ENCODE results near the gene SLIT3. TPM values are rescaled to one million over a fixed set of nuclear protein-coding genes. Genes with fewer than 3 reads are reported as not detected.
A peak's percentile ranks its signal among the peaks of the same experiment; 100 is the strongest.

The SLIT3 gene
- total and polyA plus RNA-seq, 4 donors = 4.6 to 48.5 (median 19.8) TPM

GRCh38 chr5:168796593-168797580, 504.1 kb downstream of the SLIT3 start:
- H3K4me3 ChIP-seq = no peak overlapping the region
- H3K36me3 ChIP-seq (ENCODE audit: control insufficient read depth in 4 of 4, insufficient read depth in 4 of 4, low read length in 4 of 4) = no peaks in the 10 kb centered on the region
- no peak for ATAC-seq (ENCODE audit: insufficient read depth, low FRiP score)
- peaks cover 0 to 11% (median 4%) of the 10 kb centered on the region in 5 donors for H3K4me1 ChIP-seq (ENCODE audit: control insufficient read depth in 5 of 5, insufficient read depth in 5 of 5, low read length in 5 of 5)
- H3K27ac ChIP-seq (ENCODE audit: low read depth in 1 of 2, low read length in 1 of 2) = no peak overlapping the region
- no peak overlapping the region for H3K9ac ChIP-seq (ENCODE audit: insufficient read depth in 1 of 2, low read length in 2 of 2)
- DNase-seq = no peak
- H3K9me3 ChIP-seq (ENCODE audit: control insufficient read depth in 4 of 4, insufficient read depth in 3 of 4, low read length in 3 of 4) = no peaks in the 10 kb centered on the region
- TF ChIP-seq CTCF (IDR thresholded peaks at IDR 0.05; ENCODE audit: control extremely low read depth, extremely low read depth) = no peak
- peaks cover 0 to 56% (median 0%) of the 10 kb centered on the region in 3 donors for H3K27me3 ChIP-seq (ENCODE audit: control insufficient read depth in 3 of 3, insufficient read depth in 3 of 3, low read length in 2 of 3)
- 80 to 84% methylated on average over 12 of the region's 12 CpGs for WGBS, 2 donors

- no peaks in the 10 kb centered on the region for H3K36me3 ChIP-seq (ENCODE audit: control insufficient read depth in 4 of 4, insufficient read depth in 4 of 4, low read length in 4 of 4)
- no peak overlapping the region for H3K27ac ChIP-seq (ENCODE audit: low read depth in 1 of 2, low read length in 1 of 2)
- TF ChIP-seq CTCF (IDR thresholded peaks at IDR 0.05; ENCODE audit: control extremely low read depth, extremely low read depth) = no peak
- no peak for DNase-seq
- WGBS, 2 donors = 56 to 58% methylated on average over 4 of the region's 4 CpGs
- no peak overlapping the region for H3K9ac ChIP-seq (ENCODE audit: insufficient read depth in 1 of 2, low read length in 2 of 2)
- H3K27me3 ChIP-seq (ENCODE audit: control insufficient read depth in 3 of 3, insufficient read depth in 3 of 3, low read length in 2 of 3) = peaks cover 0 to 54% (median 0%) of the 10 kb centered on the region in 3 donors
- H3K9me3 ChIP-seq (ENCODE audit: control insufficient read depth in 4 of 4, insufficient read depth in 3 of 4, low read length in 3 of 4) = no peaks in the 10 kb centered on the region
- H3K4me3 ChIP-seq = no peak overlapping the region
- H3K4me1 ChIP-seq (ENCODE audit: control insufficient read depth in 5 of 5, insufficient read depth in 5 of 5, low read length in 5 of 5) = peaks cover 0 to 11% (median 4%) of the 10 kb centered on the region in 5 donors
- ATAC-seq (ENCODE audit: insufficient read depth, low FRiP score) = no peak
These were observed 504.9 kb downstream of the SLIT3 start for GRCh38 chr5:168796000-168796399.

GRCh38 chr5:168793841-168794837, 506.8 kb downstream of the SLIT3 start:
- H3K9ac ChIP-seq (ENCODE audit: insufficient read depth in 1 of 2, low read length in 2 of 2) = no peak overlapping the region
- no peak overlapping the region for H3K27ac ChIP-seq (ENCODE audit: low read depth in 1 of 2, low read length in 1 of 2)
- 37 to 39% methylated on average over 15 of the region's 15 CpGs for WGBS, 2 donors
- no peak overlapping the region for H3K4me3 ChIP-seq
- peaks cover 0 to 4% (median 0%) of the 10 kb centered on the region in 4 donors for H3K36me3 ChIP-seq (ENCODE audit: control insufficient read depth in 4 of 4, insufficient read depth in 4 of 4, low read length in 4 of 4)
- no peaks in the 10 kb centered on the region for H3K9me3 ChIP-seq (ENCODE audit: control insufficient read depth in 4 of 4, insufficient read depth in 3 of 4, low read length in 3 of 4)
- ATAC-seq (ENCODE audit: insufficient read depth, low FRiP score) = peak; percentile 45
- H3K4me1 ChIP-seq (ENCODE audit: control insufficient read depth in 5 of 5, insufficient read depth in 5 of 5, low read length in 5 of 5) = peaks cover 0 to 11% (median 4%) of the 10 kb centered on the region in 5 donors
- peaks cover 0 to 52% (median 0%) of the 10 kb centered on the region in 3 donors for H3K27me3 ChIP-seq (ENCODE audit: control insufficient read depth in 3 of 3, insufficient read depth in 3 of 3, low read length in 2 of 3)
- TF ChIP-seq CTCF (IDR thresholded peaks at IDR 0.05; ENCODE audit: control extremely low read depth, extremely low read depth) = no peak
- peak; percentile 69 to 93 (median 91) for DNase-seq
